SK-N-SH (cell line): Measurements from ENCODE around the gene GLUD1.

Experiments used
- CHD2 ChIP-seq: fragments of 150-350 bp; IDR thresholded peaks from 2 replicates; pipeline ENCODE4 v1.6.1; 2018; ENCODE audit warnings: low read length; ENCODE audit not compliant: partially characterized antibody
- POLR2AphosphoS5 ChIP-seq: IDR thresholded peaks from 2 replicates; pipeline ENCODE4 v1.6.1; 2012; ENCODE audit warnings: low read depth, low read length
- RAD21 ChIP-seq: IDR thresholded peaks from 2 replicates; pipeline ENCODE4 v1.6.1; 2012; ENCODE audit warnings: mild to moderate bottlenecking, low read length
- RFX5 ChIP-seq: IDR thresholded peaks from 2 replicates; pipeline ENCODE4 v1.6.1; 2012; ENCODE audit warnings: mild to moderate bottlenecking, improper control_type of control experiment, low read length
- RXRA ChIP-seq: IDR thresholded peaks from 2 replicates; pipeline ENCODE4 v1.4.0; 2012; ENCODE audit warnings: low read depth, mild to moderate bottlenecking, borderline replicate concordance
- SMC3 ChIP-seq: IDR thresholded peaks from 2 replicates; pipeline ENCODE4 v1.6.1; 2012; ENCODE audit warnings: low read depth, low read length, improper control_type of control experiment
- TEAD4 ChIP-seq: IDR thresholded peaks from 2 replicates; pipeline ENCODE4 v1.4.0; 2012; ENCODE audit warnings: mild to moderate bottlenecking, borderline replicate concordance; ENCODE audit not compliant: insufficient read depth
- TF ChIP-seq, protein P1 (sequence below): fragments of 200-600 bp; sonication (generic); IDR thresholded peaks from 2 replicates; pipeline ENCODE4 v1.6.1; 2017; ENCODE audit warnings: antibody characterized with exemption, mild to moderate bottlenecking, moderate library complexity
- TF ChIP-seq, protein P2 (sequence below): IDR thresholded peaks from 2 replicates; pipeline ENCODE4 v1.6.1; 2012; ENCODE audit warnings: mild to moderate bottlenecking, low read depth, low read length, moderate library complexity
- TF ChIP-seq, protein P3 (sequence below): fragments of 150-350 bp; IDR thresholded peaks from 2 replicates; pipeline ENCODE4 v1.6.1; 2016; ENCODE audit warnings: mild to moderate bottlenecking, low read depth, low read length

DNA sequence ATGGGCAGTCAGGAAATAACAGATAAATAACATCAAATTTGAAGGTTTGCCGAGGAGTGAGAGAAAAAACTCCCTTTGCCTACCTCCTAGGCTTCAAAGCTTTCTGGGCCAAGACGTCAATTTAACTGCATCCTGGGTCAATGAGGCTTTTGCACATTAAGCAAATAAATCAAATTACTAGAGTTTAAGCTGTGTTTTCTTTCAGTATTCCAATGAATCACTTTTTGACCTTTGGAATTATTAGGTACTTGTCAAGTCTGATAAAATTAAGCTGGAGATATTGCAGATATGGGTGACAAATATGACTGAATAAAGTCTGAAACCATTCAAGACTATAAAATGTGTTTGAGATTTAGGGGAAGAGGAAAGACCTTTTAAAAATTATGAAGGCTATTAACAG is 22.2 kb downstream of the GLUD1 start:
- TF ChIP-seq, protein P1, sequence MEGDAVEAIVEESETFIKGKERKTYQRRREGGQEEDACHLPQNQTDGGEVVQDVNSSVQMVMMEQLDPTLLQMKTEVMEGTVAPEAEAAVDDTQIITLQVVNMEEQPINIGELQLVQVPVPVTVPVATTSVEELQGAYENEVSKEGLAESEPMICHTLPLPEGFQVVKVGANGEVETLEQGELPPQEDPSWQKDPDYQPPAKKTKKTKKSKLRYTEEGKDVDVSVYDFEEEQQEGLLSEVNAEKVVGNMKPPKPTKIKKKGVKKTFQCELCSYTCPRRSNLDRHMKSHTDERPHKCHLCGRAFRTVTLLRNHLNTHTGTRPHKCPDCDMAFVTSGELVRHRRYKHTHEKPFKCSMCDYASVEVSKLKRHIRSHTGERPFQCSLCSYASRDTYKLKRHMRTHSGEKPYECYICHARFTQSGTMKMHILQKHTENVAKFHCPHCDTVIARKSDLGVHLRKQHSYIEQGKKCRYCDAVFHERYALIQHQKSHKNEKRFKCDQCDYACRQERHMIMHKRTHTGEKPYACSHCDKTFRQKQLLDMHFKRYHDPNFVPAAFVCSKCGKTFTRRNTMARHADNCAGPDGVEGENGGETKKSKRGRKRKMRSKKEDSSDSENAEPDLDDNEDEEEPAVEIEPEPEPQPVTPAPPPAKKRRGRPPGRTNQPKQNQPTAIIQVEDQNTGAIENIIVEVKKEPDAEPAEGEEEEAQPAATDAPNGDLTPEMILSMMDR: no peak
- TF ChIP-seq, protein P2, sequence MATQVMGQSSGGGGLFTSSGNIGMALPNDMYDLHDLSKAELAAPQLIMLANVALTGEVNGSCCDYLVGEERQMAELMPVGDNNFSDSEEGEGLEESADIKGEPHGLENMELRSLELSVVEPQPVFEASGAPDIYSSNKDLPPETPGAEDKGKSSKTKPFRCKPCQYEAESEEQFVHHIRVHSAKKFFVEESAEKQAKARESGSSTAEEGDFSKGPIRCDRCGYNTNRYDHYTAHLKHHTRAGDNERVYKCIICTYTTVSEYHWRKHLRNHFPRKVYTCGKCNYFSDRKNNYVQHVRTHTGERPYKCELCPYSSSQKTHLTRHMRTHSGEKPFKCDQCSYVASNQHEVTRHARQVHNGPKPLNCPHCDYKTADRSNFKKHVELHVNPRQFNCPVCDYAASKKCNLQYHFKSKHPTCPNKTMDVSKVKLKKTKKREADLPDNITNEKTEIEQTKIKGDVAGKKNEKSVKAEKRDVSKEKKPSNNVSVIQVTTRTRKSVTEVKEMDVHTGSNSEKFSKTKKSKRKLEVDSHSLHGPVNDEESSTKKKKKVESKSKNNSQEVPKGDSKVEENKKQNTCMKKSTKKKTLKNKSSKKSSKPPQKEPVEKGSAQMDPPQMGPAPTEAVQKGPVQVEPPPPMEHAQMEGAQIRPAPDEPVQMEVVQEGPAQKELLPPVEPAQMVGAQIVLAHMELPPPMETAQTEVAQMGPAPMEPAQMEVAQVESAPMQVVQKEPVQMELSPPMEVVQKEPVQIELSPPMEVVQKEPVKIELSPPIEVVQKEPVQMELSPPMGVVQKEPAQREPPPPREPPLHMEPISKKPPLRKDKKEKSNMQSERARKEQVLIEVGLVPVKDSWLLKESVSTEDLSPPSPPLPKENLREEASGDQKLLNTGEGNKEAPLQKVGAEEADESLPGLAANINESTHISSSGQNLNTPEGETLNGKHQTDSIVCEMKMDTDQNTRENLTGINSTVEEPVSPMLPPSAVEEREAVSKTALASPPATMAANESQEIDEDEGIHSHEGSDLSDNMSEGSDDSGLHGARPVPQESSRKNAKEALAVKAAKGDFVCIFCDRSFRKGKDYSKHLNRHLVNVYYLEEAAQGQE: no peak
- TF ChIP-seq POLR2AphosphoS5 (no peak), RAD21 (no peak), SMC3 (no peak), RXRA (no peak), TEAD4 (no peak), CHD2 (no peak), RFX5 (no peak)
- TF ChIP-seq, protein P3, sequence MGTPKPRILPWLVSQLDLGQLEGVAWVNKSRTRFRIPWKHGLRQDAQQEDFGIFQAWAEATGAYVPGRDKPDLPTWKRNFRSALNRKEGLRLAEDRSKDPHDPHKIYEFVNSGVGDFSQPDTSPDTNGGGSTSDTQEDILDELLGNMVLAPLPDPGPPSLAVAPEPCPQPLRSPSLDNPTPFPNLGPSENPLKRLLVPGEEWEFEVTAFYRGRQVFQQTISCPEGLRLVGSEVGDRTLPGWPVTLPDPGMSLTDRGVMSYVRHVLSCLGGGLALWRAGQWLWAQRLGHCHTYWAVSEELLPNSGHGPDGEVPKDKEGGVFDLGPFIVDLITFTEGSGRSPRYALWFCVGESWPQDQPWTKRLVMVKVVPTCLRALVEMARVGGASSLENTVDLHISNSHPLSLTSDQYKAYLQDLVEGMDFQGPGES: no peak
